Stimulated activated CD4-positive, alpha-beta T cell treated with anti-CD3 and anti-CD28 coated beads, Interleukin-1b, Interleukin-23, amount 100 ng/mL, for 24 hours (primary cell): ENCODE data around the gene GPR63.

ENCODE experiments used
- DNase-seq, 4 experiments: peaks; one replicate each; pipeline ENCODE4 v3.0.0-alpha.2; 2020; ENCODE audit warnings: low read depth in 4 of 4, low spot score in 1 of 4

The GPR63 gene

DNA sequence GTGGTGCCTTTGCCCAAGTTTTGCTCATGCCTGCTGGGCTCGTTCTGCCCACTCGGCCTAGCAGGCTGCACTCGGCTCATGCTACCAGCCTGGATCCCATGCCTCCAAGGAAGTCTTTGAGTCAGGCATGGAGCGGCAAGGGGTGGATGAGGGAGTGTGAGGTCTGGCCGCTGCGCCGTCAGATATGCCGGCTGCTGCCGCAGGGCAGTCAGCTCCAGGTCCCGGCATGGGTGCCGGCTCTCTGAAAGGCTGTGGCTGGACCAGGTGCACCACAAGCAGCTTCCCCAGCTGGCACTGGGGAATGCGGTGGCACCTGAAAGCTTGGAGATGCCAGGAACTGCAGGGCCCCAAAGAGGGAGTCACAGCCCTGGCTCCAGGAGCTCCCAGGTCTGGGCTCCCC lies 75.5 kb downstream of the GPR63 start:
- no peak for DNase-seq

- no peak for DNase-seq
Observed at GRCh38 chr6:96760153-96760687, 77.1 kb downstream of the GPR63 start.

GRCh38 chr6:96755096-96755495 lies 82.2 kb downstream of the GPR63 start:
- DNase-seq, result no peak

DNA sequence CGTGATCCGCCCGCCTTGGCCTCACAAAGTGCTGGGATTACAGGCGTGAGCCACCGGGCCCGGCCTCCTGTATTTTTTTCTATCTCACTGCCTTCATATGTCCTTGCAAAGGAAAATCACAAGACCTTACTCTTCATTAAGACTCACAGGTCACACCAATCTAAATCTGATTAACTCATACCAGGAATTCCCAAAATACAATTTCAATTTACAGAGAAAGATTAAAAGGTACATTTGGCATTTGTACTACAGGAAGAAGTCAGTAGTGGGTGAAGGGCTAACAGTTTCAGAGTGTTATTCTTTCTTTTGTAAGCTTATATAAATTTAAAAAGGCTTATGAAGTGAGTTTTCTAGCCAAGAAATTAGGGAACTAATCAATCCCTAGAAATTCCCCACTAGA lies 87.4 kb downstream of the GPR63 start:
- no peak for DNase-seq
